ENCODE data around the gene USP54.
"Not testable (repeated sequence)": the region's sequence is repeated elsewhere in the genome, so short reads cannot be mapped to it uniquely, and the experiment has no call there.

USP54 gene

DNA sequence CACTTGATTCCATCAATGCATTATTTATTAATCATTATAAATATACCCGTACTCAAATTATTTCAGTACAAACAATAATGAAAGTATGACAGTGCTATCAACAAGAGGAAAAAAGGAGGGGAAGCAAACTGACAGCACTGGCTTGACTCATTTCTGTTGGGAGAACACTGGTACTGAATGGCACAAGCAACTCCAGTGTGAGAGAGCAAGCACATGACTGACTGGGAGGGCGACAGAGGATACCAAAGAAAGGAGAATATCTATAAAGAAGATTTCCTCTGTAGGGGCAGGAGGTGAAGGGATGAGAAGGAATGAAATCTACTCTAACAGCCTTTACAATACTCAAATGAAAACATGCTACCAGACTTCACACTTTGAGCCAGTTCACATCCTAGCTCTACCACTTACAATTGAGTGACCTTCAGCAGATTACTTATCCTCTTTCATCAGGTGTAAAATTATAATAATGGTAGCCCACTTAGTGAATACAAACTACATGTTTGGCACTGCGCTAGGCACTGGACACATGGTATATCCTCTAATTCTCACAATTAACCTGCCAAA, 1.5 kb downstream of the USP54 start:
- DNase-seq (ENCODE audit: low read depth): no peak

DNA sequence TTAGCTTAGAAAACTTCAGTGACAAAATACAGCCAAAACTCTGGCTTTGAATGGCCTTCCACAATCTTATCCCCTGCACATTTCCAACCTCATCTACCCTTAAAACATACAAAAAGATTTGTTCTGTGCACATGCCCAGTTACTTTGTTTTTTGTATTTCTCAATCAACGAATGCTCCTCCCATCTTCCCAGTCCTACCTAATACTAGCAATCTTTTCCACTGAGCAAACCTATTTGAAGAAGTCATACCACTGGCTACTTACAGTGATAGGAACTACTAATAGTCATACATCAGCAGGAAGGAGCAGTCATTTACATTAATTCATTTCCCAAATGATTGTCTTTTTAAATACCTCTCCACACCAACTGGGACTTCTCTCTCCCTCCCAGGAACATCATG, 2.5 kb downstream of the USP54 start:
- no peak for DNase-seq (ENCODE audit: low read depth)

DNA sequence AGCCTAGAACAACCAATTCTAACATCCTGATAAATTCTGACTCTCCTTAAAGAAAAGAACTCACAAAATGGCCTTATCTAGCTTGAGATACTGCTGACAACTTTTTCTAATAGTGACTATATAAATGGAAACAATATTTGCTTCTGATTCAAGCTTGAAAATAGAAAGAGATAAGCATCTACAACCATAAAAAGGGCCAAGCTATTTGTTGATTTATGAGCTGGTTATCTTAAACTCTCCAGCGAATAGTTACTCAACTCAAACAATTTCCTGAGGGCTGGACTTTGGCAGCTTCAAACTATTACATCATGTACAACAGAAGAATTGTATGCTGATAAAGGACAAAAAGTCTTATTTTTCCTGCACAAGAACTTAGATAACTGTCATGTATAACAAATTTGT, 4.6 kb downstream of the USP54 start:
- no peak for DNase-seq (ENCODE audit: low read depth)

DNA sequence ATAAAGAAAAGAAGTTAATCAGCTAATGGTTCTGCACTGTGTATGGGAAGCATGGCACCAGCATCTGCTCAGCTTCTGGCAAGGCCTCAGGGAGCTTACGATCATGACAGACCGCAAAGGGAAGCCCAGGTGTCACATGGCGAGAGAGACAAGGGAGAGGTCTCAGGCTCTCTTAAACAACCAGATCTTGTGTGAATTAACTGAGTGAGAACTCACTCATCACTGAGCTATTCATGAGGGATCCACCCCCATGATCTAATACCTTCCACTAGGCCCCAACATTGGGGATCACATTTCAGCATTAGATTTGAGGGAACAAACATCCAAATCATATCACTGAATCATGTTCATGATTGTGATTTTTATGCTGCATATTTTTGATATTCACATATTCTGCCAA, 5.8 kb downstream of the USP54 start:
- no peak for DNase-seq (ENCODE audit: low read depth)

DNA sequence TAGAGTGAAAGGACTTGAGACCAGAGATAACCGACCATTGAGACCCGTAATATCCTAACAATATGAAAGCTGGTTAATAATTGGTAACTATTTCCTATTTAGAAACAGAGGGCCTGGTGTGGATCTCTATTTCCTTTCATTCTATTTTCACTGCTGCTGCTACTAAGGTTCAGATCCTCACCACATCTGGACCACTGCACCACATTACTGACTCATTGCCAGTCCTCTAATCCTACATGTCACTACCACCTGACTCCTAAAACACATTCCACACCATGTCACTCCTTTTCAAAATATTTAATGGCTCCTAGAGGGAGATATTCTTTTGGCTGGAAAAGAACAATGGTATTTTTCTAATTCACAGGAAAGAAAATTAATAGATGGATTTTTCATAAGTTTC, 6.4 kb downstream of the USP54 start:
- DNase-seq (ENCODE audit: low read depth): no peak

DNA sequence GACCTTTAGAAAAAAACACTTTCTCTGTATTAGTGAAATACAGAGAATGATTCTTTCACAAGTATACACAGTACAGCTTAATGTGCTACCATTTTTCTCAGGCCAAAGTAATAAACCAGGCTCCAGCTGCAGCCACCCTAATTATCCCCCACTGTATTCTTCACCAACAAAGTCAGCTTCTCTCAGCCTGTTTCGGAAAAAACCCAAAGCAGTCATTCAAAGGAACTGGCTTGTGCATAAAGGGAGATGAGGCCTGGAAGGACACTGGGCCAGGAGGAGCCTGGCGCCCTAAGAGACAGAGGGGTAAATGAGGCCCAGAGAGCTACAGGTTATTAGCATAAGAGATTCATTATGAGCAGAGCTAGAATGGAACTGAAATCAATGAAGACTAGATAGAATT, 9.2 kb downstream of the USP54 start:
- no peak for DNase-seq (ENCODE audit: low read depth)

DNA sequence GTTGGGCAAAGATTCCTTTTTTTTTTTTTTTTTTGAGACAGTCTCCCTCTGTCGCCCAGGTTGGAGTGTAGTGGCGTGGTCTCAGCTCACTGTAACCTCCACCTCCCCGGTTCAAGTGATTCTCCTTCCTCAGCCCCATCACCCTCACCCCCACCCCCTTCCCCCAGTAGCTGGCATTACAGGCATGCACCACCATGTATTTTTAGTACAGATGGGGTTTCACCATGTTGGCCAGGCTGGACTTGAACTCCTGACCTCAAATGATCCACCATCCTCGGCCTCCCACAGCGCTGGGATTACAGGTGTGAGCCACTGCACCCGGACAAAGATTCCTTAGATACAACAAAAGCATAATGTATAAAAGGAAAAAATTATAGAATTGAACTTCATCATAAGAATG, 12.2 kb downstream of the USP54 start:
- not testable (repeated sequence) for DNase-seq (ENCODE audit: low read depth)

DNA sequence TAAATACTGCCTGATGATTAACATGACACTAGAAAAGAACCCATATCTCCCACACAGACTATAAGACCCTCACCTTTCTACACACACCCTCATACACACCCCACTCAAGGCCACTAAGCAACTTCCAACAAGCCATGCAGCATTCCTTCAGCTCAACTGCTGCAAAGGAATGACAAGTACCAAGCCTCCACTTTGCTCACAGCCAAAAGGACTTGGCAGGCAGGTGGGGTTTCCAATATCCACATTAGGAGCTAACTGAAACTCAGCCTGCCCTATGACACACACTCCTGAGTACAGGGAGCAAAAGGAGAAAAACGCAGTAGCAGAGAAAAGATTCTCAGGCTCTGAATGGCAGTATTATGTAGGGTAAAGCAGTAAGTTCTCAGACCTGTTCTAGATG, 13.4 kb downstream of the USP54 start:
- no peak for DNase-seq (ENCODE audit: low read depth)

DNA sequence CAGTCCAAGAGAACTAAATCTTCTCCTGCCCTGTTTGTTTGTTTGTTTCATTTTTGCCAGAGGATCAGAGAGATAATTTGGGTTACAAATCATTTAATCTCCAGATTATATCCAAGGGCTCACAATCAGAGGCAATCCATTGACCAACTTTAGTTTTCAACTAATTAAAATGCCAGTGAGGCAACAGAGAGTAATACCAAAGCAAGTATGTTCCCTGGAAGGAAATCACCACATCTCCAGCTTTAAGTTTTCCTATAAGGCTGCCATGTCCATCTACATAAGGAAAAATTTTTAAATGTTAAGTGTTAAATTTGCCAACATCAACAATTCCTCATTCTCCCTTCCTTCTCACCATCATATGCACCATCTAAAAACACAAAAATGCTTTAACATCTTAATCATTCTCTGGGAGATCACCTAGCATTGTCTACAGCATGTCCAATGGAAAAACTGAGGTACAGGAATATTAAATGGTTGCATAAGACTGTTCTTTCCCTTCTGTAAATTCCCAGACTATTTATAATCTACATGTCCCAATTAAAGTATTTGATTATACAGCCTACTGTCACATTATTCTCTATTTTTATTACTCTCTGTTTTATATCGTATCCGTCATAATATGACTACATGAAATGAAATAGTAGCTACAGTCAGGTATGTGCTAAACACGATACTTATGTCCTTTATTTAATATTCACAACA, 14.1 kb downstream of the USP54 start:
- no peak for DNase-seq (ENCODE audit: low read depth)

DNA sequence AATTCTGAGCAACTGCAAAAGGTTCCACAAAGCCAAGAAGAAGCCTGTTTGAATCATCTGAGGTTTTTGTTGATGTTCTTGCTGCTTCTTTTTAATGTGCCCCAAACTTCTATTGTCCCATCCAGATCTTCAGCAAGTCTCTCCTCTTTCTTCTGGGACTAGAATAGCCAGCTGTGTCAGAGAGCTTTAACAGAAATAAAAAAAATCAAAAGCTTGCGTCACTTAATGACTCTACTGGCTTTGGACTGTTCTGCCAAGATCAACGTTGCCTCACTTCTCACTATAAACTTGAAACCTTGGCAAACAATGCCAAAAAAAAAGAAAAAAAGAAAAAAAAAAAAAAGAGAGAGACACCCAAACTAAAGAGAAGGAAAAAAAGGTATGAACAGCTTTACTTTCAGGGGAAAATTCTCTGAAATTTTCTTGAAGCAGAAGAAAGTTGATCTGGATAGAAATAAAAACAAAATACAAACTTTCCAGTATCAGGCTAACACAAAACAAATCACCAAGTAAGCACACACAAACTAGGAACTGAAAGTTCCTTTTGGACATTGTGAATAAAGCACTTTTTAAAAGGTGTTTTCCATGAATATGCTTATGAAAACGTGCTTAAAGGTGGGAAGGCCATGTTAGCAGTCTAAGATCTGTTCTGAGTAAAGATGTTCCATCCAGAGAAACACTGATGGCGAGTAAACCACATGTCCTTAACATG, 14.8 kb downstream of the USP54 start:
- DNase-seq (ENCODE audit: low read depth): no peak

DNA sequence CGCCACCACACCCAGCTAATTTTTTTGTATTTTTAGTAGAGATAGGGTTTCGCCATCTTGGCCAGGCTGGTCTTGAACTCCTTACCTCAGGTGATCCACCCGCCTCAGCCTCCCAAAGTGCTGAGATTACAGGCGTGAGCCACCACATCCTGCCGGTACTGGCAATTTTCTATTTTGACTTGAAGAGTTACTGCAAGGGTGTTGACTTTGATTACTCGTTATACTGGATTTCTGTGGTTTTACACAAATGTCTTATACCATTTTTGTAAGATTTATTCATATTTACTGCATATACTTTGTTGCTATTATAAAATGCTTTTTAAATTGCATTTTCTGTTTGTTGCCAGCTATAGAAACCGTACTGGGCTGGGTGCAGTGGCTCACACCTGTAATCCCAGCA, 24.1 kb downstream of the USP54 start:
- not testable (repeated sequence) for DNase-seq (ENCODE audit: low read depth)

DNA sequence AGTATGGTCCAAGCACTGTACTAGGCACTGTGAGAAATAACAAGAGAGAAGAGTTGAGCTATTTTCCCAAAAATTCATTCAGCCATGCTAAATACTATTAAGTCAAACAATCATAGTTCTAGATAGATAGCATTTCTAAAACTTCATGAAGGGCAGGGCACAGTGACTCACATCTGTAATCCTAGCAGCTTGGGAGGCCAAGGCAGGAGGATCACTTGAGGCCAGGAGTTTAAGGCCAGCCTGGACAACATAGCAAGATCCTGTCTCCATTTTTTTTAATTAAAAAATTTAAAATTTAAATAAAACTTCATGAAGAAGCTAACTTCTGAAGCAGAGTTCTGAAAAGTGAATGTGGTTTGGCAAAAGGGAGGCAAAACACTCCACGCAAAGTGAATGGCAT, 29.9 kb downstream of the USP54 start:
- DNase-seq (ENCODE audit: low read depth): no peak

DNA sequence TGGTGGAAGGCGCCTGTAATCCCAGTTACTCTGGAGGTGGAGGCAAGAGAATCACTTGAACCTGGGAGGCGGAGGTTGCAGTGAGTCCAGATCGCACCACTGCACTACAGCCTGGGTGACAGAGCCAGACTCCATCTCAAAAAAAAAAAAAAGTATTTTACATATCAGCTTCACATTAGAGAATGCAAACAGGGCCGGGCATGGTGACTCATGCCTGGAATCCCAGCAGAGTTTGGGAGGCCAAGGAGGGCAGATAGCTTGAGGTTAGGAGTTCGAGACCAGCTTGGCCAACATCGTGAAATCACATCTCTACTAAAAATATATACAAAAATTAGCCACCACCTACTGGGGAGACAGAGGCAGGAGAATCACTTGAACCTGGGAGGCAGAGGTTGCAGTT, 31.6 kb downstream of the USP54 start:
- no peak for DNase-seq (ENCODE audit: low read depth)

DNA sequence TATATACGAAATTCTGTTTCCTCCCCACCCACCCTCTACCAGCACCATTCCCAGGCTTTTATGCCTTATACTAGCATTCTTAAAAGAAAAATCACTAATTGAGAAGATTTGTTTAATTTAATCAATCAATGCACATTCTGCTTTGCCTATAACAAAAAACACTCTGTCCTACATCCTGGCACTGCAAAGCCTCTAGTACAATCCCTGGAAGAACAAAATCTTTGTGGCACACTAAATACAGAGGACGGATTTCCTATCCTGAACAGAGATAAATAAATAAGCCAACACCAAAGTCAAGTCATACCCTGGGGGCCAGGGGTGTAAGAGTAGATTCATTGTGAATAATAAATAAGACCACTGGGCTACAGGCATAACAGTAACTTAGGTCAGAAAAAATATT, 34.3 kb downstream of the USP54 start:
- DNase-seq (ENCODE audit: low read depth): no peak

DNA sequence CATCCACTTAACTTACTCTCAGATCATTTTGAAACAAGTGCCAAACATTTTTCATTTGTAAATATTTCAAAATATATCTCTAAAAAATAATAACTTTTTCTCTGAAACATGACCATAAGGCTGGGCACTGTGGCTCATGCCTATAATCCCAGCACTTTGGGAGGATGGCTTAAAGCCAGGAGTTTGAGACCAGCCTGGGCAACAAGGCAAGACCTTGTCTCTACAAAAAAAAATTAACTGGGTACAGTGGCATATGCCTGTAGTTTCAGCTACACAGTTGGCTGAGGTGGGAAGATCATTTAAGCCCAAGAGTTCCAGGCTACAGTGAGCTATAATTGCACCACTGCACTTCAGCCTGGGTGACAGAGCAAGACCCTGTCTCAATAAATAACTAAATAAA, 36.4 kb downstream of the USP54 start:
- no peak for DNase-seq (ENCODE audit: low read depth)

DNA sequence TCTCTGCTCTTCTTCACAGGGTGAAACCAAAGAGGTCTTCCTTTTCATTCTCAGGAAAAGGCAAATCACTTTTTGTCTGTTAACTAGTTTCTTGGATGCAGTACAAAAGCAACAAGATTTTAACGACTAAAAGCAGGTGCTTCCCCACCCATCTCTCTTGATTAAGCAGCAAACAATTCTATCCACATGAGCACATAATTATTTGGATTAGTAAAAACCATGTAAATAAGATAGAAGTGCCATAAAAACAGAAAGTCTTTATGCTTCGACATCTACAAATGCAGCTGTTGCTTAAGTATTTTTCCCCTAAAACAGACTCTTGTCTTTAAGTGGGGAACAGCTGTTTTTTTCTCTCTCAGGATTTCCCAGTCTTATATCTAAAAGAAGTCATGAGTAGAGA, 37.4 kb downstream of the USP54 start:
- no peak for DNase-seq (ENCODE audit: low read depth)

DNA sequence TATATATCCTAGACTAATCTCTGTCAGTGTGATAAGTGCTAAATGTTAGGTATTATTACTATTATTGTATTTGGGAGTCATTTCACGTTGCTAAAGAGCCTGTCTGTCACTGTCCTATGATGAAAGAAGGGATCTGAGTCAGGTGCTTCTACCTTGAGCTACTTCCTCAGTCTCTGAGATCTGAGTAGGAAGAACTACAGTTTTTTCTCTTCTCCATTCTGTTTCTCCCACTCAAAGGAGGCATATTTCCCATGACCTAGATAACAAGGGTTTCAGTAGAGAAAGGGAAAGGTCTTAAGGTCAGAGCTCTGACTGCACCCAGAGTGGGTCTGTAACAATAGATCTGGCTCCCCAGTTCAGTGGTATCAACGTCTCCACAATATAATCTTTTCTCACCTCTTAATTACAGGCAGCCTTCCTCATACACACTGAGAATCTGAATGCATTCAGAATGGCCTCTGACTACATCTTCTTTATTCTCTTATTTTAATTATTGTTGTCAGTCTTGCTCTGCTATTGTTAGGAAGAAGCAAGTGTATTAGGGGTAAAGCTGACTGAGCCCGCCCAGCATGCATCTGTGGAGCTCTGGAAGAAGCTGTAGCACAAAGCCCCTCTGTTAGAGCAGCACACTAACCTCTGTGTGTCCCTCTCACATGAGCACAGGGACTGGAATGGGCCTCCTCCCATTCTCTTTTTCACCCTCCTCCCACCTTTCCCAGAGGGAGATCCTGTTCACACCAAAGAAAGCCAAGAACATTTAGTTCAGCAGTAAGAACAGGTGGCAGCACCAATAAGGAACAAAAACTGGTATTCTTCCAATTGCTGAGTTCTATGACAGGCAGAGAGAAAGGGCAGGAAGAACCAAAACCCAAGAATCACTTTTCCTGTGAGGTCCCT, 38.1 kb downstream of the USP54 start:
- no peak for DNase-seq (ENCODE audit: low read depth)

DNA sequence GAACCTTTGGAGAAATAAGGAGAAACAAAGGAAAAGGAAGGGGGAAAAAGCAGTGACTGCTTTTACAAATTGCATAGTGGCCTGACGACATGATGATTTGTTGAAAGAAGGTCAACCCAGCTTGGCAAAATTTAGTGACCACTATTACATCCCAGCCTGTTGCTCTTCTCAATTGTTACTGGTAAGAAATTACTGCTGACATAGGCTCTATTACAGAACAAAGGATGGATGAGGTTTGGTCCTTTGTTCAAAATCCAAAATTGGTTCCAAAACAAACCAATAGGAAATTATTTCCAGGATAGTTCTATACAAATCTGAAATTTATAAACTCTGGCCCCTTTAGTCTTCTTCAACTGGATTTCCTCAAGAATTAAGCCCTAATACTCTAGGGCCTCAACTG, 39.6 kb downstream of the USP54 start:
- DNase-seq (ENCODE audit: low read depth): no peak

DNA sequence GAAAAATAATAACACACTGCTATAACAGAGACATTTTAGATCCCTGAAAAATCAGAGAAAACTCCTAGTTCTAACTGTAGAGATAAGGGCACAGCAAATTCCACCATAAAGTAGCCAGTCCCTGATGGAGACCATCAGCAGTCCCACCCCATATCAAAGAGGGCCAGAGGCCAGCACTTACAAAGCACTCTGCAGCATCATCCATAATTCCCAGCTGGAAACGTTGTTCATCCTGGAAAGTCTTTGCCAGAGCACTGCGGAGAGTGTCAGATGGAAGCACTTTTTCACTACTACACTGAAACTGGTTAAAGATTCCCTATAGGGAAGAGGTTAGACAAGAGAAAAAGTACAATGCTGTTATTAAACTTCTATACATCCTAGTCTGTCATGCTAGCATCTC, 45.8 kb downstream of the USP54 start:
- DNase-seq (ENCODE audit: low read depth): no peak

DNA sequence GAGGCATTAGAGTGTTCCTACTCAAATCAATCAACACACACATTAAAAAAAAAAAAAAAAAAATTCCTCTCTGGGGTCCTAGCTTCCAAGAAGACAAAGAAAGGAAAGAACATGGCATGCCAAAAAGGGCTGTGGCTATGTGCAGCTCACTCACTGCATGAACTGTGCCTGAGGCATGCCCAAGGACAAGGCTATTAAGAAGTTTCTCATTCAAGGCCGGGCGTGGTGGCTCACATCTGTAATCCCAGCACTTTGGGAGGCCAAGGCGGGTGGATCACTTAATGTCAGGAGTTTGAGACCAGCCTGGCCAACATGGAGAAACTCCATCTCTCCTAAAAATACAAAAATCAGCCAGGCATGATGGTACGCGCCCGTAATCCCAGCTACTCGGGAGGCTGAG, 53.4 kb downstream of the USP54 start:
- no peak for DNase-seq (ENCODE audit: low read depth)

DNA sequence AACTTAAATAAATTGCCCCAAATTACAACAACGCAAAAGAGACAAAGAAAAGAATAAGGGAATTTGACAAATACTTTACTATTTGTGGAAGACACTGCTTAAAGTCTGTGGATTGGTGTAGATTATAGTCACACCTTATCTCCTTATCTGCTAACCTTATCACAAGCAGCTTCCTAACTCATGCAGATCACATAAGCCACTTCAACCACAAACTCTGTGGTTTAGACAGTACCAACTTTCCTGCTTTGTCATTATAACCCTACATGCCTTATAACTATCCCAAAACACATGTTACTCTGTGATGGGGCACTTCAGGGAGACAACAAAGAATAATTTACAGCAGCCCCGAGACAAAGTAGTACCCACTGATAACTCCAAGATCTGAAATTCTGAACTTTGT, 53.9 kb downstream of the USP54 start:
- DNase-seq (ENCODE audit: low read depth): no peak

DNA sequence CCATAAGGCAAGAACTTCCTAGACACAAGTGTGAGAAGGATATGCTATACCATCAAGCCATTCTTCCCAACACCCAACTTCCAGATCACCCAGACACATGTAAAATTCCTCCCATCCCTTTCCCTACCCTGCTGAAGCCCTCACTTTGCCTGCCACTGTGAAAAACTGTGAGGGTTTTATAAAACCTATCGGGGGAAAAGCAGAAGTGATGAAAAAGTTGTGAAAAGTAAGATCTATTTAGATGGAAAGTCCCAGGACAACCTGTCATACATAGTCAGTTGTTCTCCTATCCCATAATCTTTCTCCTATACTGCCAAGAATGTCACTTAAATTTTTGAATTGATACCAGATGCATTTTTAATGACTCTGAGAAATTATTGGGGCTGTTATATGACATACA, 56.3 kb downstream of the USP54 start:
- DNase-seq (ENCODE audit: low read depth): no peak

Data from stimulated activated CD8-positive, alpha-beta memory T cell treated with anti-CD3 and anti-CD28 coated beads, Interleukin-12 subunit alpha, Interleukin-12 subunit beta, amount 100 ng/mL, for 1 hour (primary cell).